ENCODE data around the gene TRPV6. TPM values are rescaled to one million over a fixed set of nuclear protein-coding genes. Genes with fewer than 3 reads are reported as not detected.

TRPV6 gene
- polyA plus RNA-seq, 1 donor from 2014 or later: 0.30 TPM

DNA sequence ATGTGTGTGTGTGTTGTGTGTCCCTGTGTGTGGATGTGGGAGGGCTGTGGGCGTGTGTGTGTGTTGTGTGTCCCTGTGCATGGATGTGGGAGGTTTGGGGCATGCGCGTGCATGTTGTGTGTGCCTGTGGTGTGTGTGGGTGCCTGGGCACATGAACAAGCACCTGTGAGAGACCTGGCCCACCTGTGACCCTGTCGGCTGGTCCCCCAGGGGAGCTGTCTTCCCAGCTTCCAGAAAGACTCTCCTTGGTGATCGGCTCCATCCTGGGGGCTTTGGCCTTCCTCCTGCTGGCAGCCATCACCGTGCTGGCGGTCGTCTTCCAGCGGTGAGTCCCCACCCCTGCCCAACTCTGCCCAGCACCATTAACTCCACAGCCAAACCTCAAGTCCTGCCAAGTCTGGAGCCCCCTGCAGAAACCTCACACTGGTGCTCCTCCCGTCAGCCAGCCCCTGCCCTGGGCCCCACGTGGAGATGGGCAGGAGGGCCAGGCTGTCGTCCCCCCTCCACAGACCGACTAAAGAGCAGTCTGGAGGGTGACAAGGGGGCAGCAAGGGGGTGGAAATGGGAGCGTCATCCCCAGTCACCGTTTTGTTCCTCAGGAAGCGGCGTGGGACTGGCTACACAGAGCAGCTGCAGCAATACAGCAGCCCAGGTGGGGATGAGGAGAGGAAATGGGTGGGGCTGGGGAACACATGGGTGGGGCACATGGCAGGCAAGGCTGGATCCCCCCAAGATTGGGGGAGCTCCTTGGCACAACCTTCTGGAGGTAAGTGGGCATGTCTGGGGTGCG lies 18.0 kb downstream of the TRPV6 start:
- no peak for TF ChIP-seq MXI1 (conservative IDR thresholded peaks at IDR 0.05; ENCODE audit: poor library complexity, severe bottlenecking)
- no peak for TF ChIP-seq TAF1 (IDR thresholded peaks at IDR 0.05; ENCODE audit: low read depth)
- TF ChIP-seq POLR2AphosphoS5 (IDR thresholded peaks at IDR 0.05): no peak
- no peak for TF ChIP-seq EP300 (conservative IDR thresholded peaks at IDR 0.05; ENCODE audit: poor library complexity, severe bottlenecking)
- TF ChIP-seq, protein P1, sequence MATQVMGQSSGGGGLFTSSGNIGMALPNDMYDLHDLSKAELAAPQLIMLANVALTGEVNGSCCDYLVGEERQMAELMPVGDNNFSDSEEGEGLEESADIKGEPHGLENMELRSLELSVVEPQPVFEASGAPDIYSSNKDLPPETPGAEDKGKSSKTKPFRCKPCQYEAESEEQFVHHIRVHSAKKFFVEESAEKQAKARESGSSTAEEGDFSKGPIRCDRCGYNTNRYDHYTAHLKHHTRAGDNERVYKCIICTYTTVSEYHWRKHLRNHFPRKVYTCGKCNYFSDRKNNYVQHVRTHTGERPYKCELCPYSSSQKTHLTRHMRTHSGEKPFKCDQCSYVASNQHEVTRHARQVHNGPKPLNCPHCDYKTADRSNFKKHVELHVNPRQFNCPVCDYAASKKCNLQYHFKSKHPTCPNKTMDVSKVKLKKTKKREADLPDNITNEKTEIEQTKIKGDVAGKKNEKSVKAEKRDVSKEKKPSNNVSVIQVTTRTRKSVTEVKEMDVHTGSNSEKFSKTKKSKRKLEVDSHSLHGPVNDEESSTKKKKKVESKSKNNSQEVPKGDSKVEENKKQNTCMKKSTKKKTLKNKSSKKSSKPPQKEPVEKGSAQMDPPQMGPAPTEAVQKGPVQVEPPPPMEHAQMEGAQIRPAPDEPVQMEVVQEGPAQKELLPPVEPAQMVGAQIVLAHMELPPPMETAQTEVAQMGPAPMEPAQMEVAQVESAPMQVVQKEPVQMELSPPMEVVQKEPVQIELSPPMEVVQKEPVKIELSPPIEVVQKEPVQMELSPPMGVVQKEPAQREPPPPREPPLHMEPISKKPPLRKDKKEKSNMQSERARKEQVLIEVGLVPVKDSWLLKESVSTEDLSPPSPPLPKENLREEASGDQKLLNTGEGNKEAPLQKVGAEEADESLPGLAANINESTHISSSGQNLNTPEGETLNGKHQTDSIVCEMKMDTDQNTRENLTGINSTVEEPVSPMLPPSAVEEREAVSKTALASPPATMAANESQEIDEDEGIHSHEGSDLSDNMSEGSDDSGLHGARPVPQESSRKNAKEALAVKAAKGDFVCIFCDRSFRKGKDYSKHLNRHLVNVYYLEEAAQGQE (IDR thresholded peaks at IDR 0.05; ENCODE audit: borderline replicate concordance): no peak
- TF ChIP-seq RAD21 (conservative IDR thresholded peaks at IDR 0.05): no peak
- TF ChIP-seq, protein P2, sequence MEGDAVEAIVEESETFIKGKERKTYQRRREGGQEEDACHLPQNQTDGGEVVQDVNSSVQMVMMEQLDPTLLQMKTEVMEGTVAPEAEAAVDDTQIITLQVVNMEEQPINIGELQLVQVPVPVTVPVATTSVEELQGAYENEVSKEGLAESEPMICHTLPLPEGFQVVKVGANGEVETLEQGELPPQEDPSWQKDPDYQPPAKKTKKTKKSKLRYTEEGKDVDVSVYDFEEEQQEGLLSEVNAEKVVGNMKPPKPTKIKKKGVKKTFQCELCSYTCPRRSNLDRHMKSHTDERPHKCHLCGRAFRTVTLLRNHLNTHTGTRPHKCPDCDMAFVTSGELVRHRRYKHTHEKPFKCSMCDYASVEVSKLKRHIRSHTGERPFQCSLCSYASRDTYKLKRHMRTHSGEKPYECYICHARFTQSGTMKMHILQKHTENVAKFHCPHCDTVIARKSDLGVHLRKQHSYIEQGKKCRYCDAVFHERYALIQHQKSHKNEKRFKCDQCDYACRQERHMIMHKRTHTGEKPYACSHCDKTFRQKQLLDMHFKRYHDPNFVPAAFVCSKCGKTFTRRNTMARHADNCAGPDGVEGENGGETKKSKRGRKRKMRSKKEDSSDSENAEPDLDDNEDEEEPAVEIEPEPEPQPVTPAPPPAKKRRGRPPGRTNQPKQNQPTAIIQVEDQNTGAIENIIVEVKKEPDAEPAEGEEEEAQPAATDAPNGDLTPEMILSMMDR (IDR thresholded peaks at IDR 0.05; ENCODE audit: poor library complexity, severe bottlenecking): no peak
- no peak for TF ChIP-seq EZH2 (IDR thresholded peaks at IDR 0.05; ENCODE audit: borderline replicate concordance, insufficient read depth, low read length, poor library complexity, severe bottlenecking)
- TF ChIP-seq SMC3 (conservative IDR thresholded peaks at IDR 0.05; ENCODE audit: poor library complexity): no peak
- Histone ChIP-seq H3K27ac (ENCODE audit: low read length) (no peak overlapping the region), H3K27me3 (ENCODE audit: insufficient read depth, low read depth, low read length) (no peaks in the 10 kb centered on the region), H2AFZ (ENCODE audit: low read depth, low read length) (no peak overlapping the region), H4K20me1 (ENCODE audit: insufficient read depth) (no peaks in the 10 kb centered on the region), H3K9me2 (ENCODE audit: insufficient read depth, low read length) (no peaks in the 10 kb centered on the region), H3K4me3 (ENCODE audit: low read length) (no peak overlapping the region), H3K79me2 (replicated peaks; ENCODE audit: insufficient read depth, low read length) (no peaks in the 10 kb centered on the region), H3F3A (ENCODE audit: insufficient read depth, low read length, poor library complexity, severe bottlenecking) (no peaks in the 10 kb centered on the region), H3K9ac (ENCODE audit: low read length) (no peak overlapping the region), H3K4me2 (ENCODE audit: low read length) (no peak overlapping the region), H3K9me3 (ENCODE audit: low read length) (no peaks in the 10 kb centered on the region), H3K36me3 (ENCODE audit: insufficient read depth, low read length) (no peaks in the 10 kb centered on the region)

DNA sequence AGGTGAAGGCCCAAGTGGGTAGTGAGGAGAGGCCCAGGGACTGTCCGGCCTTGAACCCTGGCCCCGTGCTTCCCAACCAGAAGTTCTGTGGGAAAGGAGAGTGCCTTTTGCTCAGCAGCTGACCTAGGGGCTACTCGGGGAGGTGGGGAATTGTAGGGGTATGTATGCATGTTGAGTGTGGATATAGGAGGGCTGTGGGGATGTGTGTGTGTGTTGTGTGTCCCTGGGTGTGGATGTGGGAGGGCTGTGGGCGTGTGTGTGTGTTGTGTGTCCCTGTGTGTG lies 18.5 kb downstream of the TRPV6 start:
- Histone ChIP-seq H3K9ac (ENCODE audit: low read length) (no peak overlapping the region), H3K27ac (ENCODE audit: low read length) (no peak overlapping the region), H3K36me3 (ENCODE audit: insufficient read depth, low read length) (no peaks in the 10 kb centered on the region), H3K9me2 (ENCODE audit: insufficient read depth, low read length) (no peaks in the 10 kb centered on the region), H3K79me2 (replicated peaks; ENCODE audit: insufficient read depth, low read length) (no peaks in the 10 kb centered on the region), H2AFZ (ENCODE audit: low read depth, low read length) (no peak overlapping the region), H3F3A (ENCODE audit: insufficient read depth, low read length, poor library complexity, severe bottlenecking) (no peaks in the 10 kb centered on the region), H3K4me3 (ENCODE audit: low read length) (no peak overlapping the region), H3K9me3 (ENCODE audit: low read length) (no peaks in the 10 kb centered on the region), H4K20me1 (ENCODE audit: insufficient read depth) (no peaks in the 10 kb centered on the region), H3K4me2 (ENCODE audit: low read length) (no peak overlapping the region), H3K27me3 (ENCODE audit: insufficient read depth, low read depth, low read length) (no peaks in the 10 kb centered on the region)
- TF ChIP-seq EP300 (conservative IDR thresholded peaks at IDR 0.05; ENCODE audit: poor library complexity, severe bottlenecking) (no peak), RAD21 (conservative IDR thresholded peaks at IDR 0.05) (no peak), TAF1 (IDR thresholded peaks at IDR 0.05; ENCODE audit: low read depth) (no peak), SMC3 (conservative IDR thresholded peaks at IDR 0.05; ENCODE audit: poor library complexity) (no peak), EZH2 (IDR thresholded peaks at IDR 0.05; ENCODE audit: borderline replicate concordance, insufficient read depth, low read length, poor library complexity, severe bottlenecking) (no peak), POLR2AphosphoS5 (IDR thresholded peaks at IDR 0.05) (no peak), MXI1 (conservative IDR thresholded peaks at IDR 0.05; ENCODE audit: poor library complexity, severe bottlenecking) (no peak)
- TF ChIP-seq, protein P1 (IDR thresholded peaks at IDR 0.05; ENCODE audit: borderline replicate concordance): no peak
- TF ChIP-seq, protein P2 (IDR thresholded peaks at IDR 0.05; ENCODE audit: poor library complexity, severe bottlenecking): no peak
